Activated CD4-positive, alpha-beta T cell treated with anti-CD3 and anti-CD28 coated beads for 1 hour (primary cell): Measurements from ENCODE around the gene HECTD4.

Experiments
- DNase-seq: peaks from one replicate; pipeline ENCODE4 v3.0.0-alpha.2; 2020

HECTD4 gene

GRCh38 chr12:112196196-112196875 is 185.9 kb downstream of the HECTD4 start:
- DNase-seq, result no peak

- no peak for DNase-seq
These were observed 187.5 kb downstream of the HECTD4 start for GRCh38 chr12:112194601-112195247.

- DNase-seq, result no peak
These were observed 189.8 kb downstream of the HECTD4 start for GRCh38 chr12:112192475-112192874.

- no peak for DNase-seq
These were observed 190.3 kb downstream of the HECTD4 start for GRCh38 chr12:112191840-112192321.

GRCh38 chr12:112191201-112191600 is 191.0 kb downstream of the HECTD4 start:
- no peak for DNase-seq

GRCh38 chr12:112190231-112191025 is 191.8 kb downstream of the HECTD4 start:
- DNase-seq, result no peak

- DNase-seq, result no peak
These were observed 194.0 kb downstream of the HECTD4 start for GRCh38 chr12:112188130-112188830.

- DNase-seq, result no peak
These were observed 196.9 kb downstream of the HECTD4 start for GRCh38 chr12:112185093-112185923.

GRCh38 chr12:112184056-112184887 is 198.0 kb downstream of the HECTD4 start:
- no peak for DNase-seq

- no peak for DNase-seq
These were observed 198.8 kb downstream of the HECTD4 start for GRCh38 chr12:112183141-112184021.

GRCh38 chr12:112182499-112182898 is 199.7 kb downstream of the HECTD4 start:
- DNase-seq, result no peak

GRCh38 chr12:112180422-112180821 is 201.8 kb downstream of the HECTD4 start:
- DNase-seq, result no peak

GRCh38 chr12:112179916-112180315 is 202.3 kb downstream of the HECTD4 start:
- DNase-seq, result no peak

GRCh38 chr12:112179341-112179740 is 202.9 kb downstream of the HECTD4 start:
- DNase-seq, result no peak

- no peak for DNase-seq
These were observed 203.4 kb downstream of the HECTD4 start for GRCh38 chr12:112178796-112179195.

GRCh38 chr12:112176321-112177010 is 205.8 kb downstream of the HECTD4 start:
- DNase-seq, result no peak

GRCh38 chr12:112175361-112176155 is 206.7 kb downstream of the HECTD4 start:
- no peak for DNase-seq

- no peak for DNase-seq
These were observed 209.5 kb downstream of the HECTD4 start for GRCh38 chr12:112172556-112173324.
